ENCODE measurements around the gene YPEL5. TPM values are rescaled to one million over a fixed set of nuclear protein-coding genes. Genes with fewer than 3 reads are reported as not detected.

The YPEL5 gene
- total RNA-seq, 1 experiment from 2014 or later = 29.9 TPM

DNA sequence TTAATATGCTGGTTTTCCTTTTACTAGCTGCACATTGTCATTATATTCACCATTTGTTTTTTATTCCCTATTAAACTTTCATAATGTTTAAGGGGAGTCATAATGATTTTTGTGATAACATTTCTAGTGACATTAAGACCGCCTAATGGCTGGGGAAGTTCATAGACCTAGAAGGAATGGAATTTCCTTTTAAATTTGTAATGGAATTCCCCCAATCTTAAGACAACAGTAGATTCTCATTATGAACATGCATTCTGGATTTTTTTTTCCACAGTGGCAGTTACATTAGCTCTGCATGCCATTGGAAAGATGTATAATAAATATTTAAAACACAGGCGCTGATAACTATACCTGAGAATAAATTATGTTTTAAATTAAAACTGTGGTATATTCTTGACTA lies 8.4 kb downstream of the YPEL5 start:
- ChIA-PET CTCF (no interaction called here), POLR2A (ENCODE audit: unreplicated experiment) (no interaction called here)
- H3K4me1 ChIP-seq (ENCODE audit: insufficient read depth, low read length) = peaks cover 8% of the 10 kb centered on the region
- H3K9me3 ChIP-seq (ENCODE audit: low read length) = no peaks in the 10 kb centered on the region
- no peak overlapping the region for H3K9ac ChIP-seq (ENCODE audit: low read length)
- ATAC-seq = no peak
- TF ChIP-seq, protein P1, sequence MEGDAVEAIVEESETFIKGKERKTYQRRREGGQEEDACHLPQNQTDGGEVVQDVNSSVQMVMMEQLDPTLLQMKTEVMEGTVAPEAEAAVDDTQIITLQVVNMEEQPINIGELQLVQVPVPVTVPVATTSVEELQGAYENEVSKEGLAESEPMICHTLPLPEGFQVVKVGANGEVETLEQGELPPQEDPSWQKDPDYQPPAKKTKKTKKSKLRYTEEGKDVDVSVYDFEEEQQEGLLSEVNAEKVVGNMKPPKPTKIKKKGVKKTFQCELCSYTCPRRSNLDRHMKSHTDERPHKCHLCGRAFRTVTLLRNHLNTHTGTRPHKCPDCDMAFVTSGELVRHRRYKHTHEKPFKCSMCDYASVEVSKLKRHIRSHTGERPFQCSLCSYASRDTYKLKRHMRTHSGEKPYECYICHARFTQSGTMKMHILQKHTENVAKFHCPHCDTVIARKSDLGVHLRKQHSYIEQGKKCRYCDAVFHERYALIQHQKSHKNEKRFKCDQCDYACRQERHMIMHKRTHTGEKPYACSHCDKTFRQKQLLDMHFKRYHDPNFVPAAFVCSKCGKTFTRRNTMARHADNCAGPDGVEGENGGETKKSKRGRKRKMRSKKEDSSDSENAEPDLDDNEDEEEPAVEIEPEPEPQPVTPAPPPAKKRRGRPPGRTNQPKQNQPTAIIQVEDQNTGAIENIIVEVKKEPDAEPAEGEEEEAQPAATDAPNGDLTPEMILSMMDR (conservative IDR thresholded peaks at IDR 0.05; ENCODE audit: low read depth, low read length) = no peak
- no peak for TF ChIP-seq EZH2 (IDR thresholded peaks at IDR 0.05; ENCODE audit: low read length, unreplicated experiment)
- TF ChIP-seq EZH2phosphoT487 (IDR thresholded peaks at IDR 0.05; ENCODE audit: borderline replicate concordance, low read length) = no peak
- H3K9me2 ChIP-seq (replicated peaks; ENCODE audit: low read length) = no peaks in the 10 kb centered on the region
- H3F3A ChIP-seq (ENCODE audit: low read length, unreplicated experiment) = no peaks in the 10 kb centered on the region
- H3K79me2 ChIP-seq (ENCODE audit: low read length) = no peaks in the 10 kb centered on the region
- H3K4me3 ChIP-seq (ENCODE audit: low read length) = no peak overlapping the region
- H2AFZ ChIP-seq (ENCODE audit: low read length) = no peak overlapping the region
- no peak overlapping the region for H3K27ac ChIP-seq (ENCODE audit: low read length)
- no peak overlapping the region for H3K4me2 ChIP-seq (ENCODE audit: low read length)
- intact Hi-C loops (cut with micrococcal nuclease) = no loop called here
- H3K36me3 ChIP-seq (ENCODE audit: low read depth, low read length) = peaks cover 13% of the 10 kb centered on the region; the same call in 1 of the 2 replicates
- no TSS peak for BruUV-seq (replicated peaks)
- no peaks in the 10 kb centered on the region for H4K20me1 ChIP-seq (ENCODE audit: low read length)
- no peaks in the 10 kb centered on the region for H3K27me3 ChIP-seq (ENCODE audit: low read length)
- DNase-seq = no peak

DNA sequence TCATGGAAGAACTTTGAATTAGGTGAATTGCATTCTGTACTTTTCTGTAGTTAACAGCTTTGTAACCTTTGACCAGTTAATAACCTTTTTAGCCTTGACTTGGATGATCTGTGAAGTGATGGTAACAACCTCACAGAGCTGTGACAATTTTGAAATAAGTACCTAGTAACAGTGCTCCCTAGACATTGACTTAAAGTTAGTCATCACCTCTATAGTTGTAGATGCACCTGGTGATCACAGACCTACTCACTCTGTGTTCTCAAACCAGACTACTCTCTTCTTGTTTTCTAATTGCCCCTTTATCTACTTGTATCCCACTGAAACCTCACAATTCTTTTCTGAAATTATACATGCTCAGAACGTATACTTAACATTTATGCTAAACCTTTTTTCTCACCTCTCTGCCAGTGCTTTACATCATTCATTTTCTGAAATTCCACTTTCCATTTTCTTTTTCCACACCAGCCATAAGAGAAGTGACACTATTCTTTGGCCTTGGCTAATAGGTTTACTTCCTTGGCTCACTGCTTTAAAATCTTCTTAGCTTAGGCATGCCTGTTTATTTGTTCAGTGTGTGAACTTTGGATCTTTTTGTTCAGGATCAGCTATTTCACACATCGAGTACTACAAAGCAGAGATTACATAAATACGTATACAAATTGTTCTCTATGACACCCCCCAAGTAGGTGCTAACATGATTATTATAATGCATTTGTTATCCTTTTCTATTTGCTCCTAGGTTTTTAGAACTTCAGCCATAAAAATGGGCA lies 9.3 kb downstream of the YPEL5 start:
- intact Hi-C loops (cut with micrococcal nuclease) = no loop called here
- no peaks in the 10 kb centered on the region for H3K9me2 ChIP-seq (replicated peaks; ENCODE audit: low read length)
- H3K27ac ChIP-seq (ENCODE audit: low read length) = no peak overlapping the region
- no peaks in the 10 kb centered on the region for H3F3A ChIP-seq (ENCODE audit: low read length, unreplicated experiment)
- no peak overlapping the region for H3K4me3 ChIP-seq (ENCODE audit: low read length)
- no peaks in the 10 kb centered on the region for H3K4me1 ChIP-seq (ENCODE audit: insufficient read depth, low read length)
- H2AFZ ChIP-seq (ENCODE audit: low read length) = no peak overlapping the region
- H3K79me2 ChIP-seq (ENCODE audit: low read length) = no peaks in the 10 kb centered on the region
- DNase-seq (no peak), ATAC-seq (no peak)
- no peak overlapping the region for H3K4me2 ChIP-seq (ENCODE audit: low read length)
- CTCF ChIA-PET = no interaction called here
- POLR2A ChIA-PET (ENCODE audit: unreplicated experiment) = no interaction called here
- TF ChIP-seq, protein P1 (conservative IDR thresholded peaks at IDR 0.05; ENCODE audit: low read depth, low read length) = no peak
- TF ChIP-seq EZH2phosphoT487 (IDR thresholded peaks at IDR 0.05; ENCODE audit: borderline replicate concordance, low read length) = no peak
- no peak for TF ChIP-seq EZH2 (IDR thresholded peaks at IDR 0.05; ENCODE audit: low read length, unreplicated experiment)
- no peaks in the 10 kb centered on the region for H3K27me3 ChIP-seq (ENCODE audit: low read length)
- no peaks in the 10 kb centered on the region for H4K20me1 ChIP-seq (ENCODE audit: low read length)
- H3K9ac ChIP-seq (ENCODE audit: low read length) = no peak overlapping the region
- no TSS peak for BruUV-seq (replicated peaks)
- no peaks in the 10 kb centered on the region for H3K9me3 ChIP-seq (ENCODE audit: low read length)
- peaks cover 13% of the 10 kb centered on the region; the same call in 1 of the 2 replicates for H3K36me3 ChIP-seq (ENCODE audit: low read depth, low read length)

DNA sequence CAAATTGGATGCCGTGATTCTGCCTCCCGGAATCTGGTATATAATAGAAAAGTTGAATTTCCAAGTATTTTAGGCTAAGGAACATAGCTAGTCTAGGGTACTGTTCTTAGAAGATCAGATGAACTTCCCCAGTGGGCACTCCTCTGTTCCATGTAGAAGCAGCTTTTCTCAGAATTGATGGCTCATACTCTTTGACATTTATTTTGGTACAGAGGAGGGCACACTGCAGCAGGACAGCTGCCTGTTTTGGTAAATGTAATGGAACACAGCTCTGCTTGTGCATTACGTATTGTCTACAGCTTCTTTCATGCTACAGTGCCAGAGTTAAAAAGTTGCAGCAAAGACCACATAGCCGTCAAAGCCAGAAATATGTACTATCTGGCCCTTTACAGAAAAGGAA lies 10.8 kb downstream of the YPEL5 start:
- Histone ChIP-seq H3K79me2 (ENCODE audit: low read length) (no peaks in the 10 kb centered on the region), H2AFZ (ENCODE audit: low read length) (no peak overlapping the region), H3K27ac (ENCODE audit: low read length) (no peak overlapping the region), H3K9me3 (ENCODE audit: low read length) (no peaks in the 10 kb centered on the region), H3K9me2 (replicated peaks; ENCODE audit: low read length) (no peaks in the 10 kb centered on the region), H4K20me1 (ENCODE audit: low read length) (no peaks in the 10 kb centered on the region), H3F3A (ENCODE audit: low read length, unreplicated experiment) (no peaks in the 10 kb centered on the region), H3K4me1 (ENCODE audit: insufficient read depth, low read length) (no peaks in the 10 kb centered on the region), H3K36me3 (ENCODE audit: low read depth, low read length) (peaks cover 13% of the 10 kb centered on the region; the same call in 1 of the 2 replicates), H3K4me2 (ENCODE audit: low read length) (no peak overlapping the region), H3K27me3 (ENCODE audit: low read length) (no peaks in the 10 kb centered on the region), H3K4me3 (ENCODE audit: low read length) (no peak overlapping the region), H3K9ac (ENCODE audit: low read length) (no peak overlapping the region)
- ChIA-PET CTCF (no interaction called here), POLR2A (ENCODE audit: unreplicated experiment) (no interaction called here)
- TF ChIP-seq, protein P1 (conservative IDR thresholded peaks at IDR 0.05; ENCODE audit: low read depth, low read length) = no peak
- no peak for TF ChIP-seq EZH2 (IDR thresholded peaks at IDR 0.05; ENCODE audit: low read length, unreplicated experiment)
- ATAC-seq (no peak), DNase-seq (no peak)
- intact Hi-C loops (cut with micrococcal nuclease) = no loop called here
- BruUV-seq (replicated peaks) = no TSS peak

Data from PC-3 (cell line).